ENCODE results near the gene ETV2. TPM values are rescaled to one million over a fixed set of nuclear protein-coding genes. Genes with fewer than 3 reads are reported as not detected.

The ETV2 gene
- total and polyA plus RNA-seq, 2 experiments from 2014 or later: 0.93 TPM; not detected in 1

DNA sequence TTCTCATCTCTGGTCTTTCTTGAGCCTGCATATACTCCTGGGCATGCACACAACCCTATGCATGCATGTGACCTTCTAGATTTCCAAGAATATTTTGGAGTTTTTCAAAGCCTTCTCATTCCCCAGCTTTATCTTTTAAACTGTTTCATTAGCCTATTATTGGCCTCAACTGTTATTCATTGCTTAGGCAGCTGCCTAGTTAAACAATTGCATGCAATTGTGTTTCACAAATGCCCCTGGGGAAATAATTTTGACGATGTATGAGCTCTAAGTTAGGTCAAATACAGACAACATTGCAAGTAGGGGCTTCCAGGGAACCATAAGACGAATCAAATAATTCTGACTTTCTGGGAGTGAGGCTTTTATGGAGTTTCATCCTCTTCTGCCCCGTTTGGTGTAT is 22.4 kb downstream of the ETV2 start:
- TF ChIP-seq EZH2phosphoT487 (IDR thresholded peaks at IDR 0.05; ENCODE audit: insufficient read depth, low read depth): no peak
- TF ChIP-seq EZH2 (IDR thresholded peaks at IDR 0.05; ENCODE audit: insufficient read depth, poor library complexity, severe bottlenecking): no peak
- DNase-seq: no peak
- in situ Hi-C loops (cut with MboI): no loop called here

DNA sequence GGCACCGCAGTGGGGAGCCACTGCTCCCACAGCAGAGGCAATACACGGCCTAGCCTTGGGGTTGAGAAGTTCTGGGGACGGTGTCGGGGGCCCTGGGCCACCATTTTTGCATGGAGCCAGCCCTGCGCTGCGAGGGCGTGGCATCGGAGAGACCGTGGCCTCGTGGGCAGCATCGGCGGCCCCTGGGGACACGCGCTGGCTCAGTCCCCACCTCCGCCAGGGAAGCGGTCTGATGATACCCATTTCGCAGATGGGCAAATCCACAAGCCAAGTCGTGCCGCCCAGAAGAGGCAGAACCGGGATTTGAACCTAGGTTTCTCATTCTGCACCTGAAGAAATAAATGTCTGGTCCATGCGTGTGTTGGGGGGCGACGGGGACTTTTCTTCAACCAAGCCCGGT is 23.6 kb downstream of the ETV2 start:
- Histone ChIP-seq H3K36me3 (ENCODE audit: low read depth) (no peaks in the 10 kb centered on the region), H2AFZ (no peak overlapping the region), H3K4me3 (no peak overlapping the region), H4K20me1 (ENCODE audit: insufficient read depth) (no peaks in the 10 kb centered on the region), H3K27ac (no peak overlapping the region), H3F3A (ENCODE audit: insufficient read depth) (peaks cover 14% of the 10 kb centered on the region), H3K27me3 (replicated peaks; ENCODE audit: insufficient read depth) (0 out of 2 replicates have a peak, but pooled peaks cover 8% of the 10 kb centered on the region), H3K9ac (no peak overlapping the region), H3K79me2 (ENCODE audit: insufficient read depth) (no peaks in the 10 kb centered on the region), H3K4me1 (ENCODE audit: insufficient read depth) (no peaks in the 10 kb centered on the region), H3K4me2 (ENCODE audit: unreplicated experiment) (no peak overlapping the region), H3K9me3 (ENCODE audit: low read depth) (no peaks in the 10 kb centered on the region), H3K9me2 (ENCODE audit: insufficient read depth) (no peaks in the 10 kb centered on the region)
- no peak for TF ChIP-seq EZH2phosphoT487 (IDR thresholded peaks at IDR 0.05; ENCODE audit: insufficient read depth, low read depth)
- no peak for TF ChIP-seq EZH2 (IDR thresholded peaks at IDR 0.05; ENCODE audit: insufficient read depth, poor library complexity, severe bottlenecking)
- no peak for DNase-seq
- in situ Hi-C loops (cut with MboI): no loop called here
- 78 to 79% methylated on average over 23 to 24 of the region's 24 CpGs for WGBS, 2 experiments (ENCODE audit: low coverage in 1 of 2, low lambda C conversion rate in 2 of 2, missing lambda C conversion rate in 2 of 2)

More for the DNA sequence above, 22.4 kb downstream of the ETV2 start:
- WGBS, 2 experiments (ENCODE audit: low coverage in 1 of 2, low lambda C conversion rate in 2 of 2, missing lambda C conversion rate in 2 of 2): 59 to 63% methylated on average over 3 of the region's 3 CpGs
- 0 out of 2 replicates have a peak, but pooled peaks cover 4% of the 10 kb centered on the region for H3K27me3 ChIP-seq (replicated peaks; ENCODE audit: insufficient read depth)
- H3K36me3 ChIP-seq (ENCODE audit: low read depth): no peaks in the 10 kb centered on the region; the same call in 1 of the 2 replicates
- H4K20me1 ChIP-seq (ENCODE audit: insufficient read depth): no peaks in the 10 kb centered on the region
- H3K27ac ChIP-seq: no peak overlapping the region
- H2AFZ ChIP-seq: no peak overlapping the region
- no peaks in the 10 kb centered on the region for H3K9me2 ChIP-seq (ENCODE audit: insufficient read depth)
- H3K4me3 ChIP-seq: no peak overlapping the region
- no peaks in the 10 kb centered on the region for H3K79me2 ChIP-seq (ENCODE audit: insufficient read depth)
- peaks cover 16% of the 10 kb centered on the region for H3F3A ChIP-seq (ENCODE audit: insufficient read depth)
- no peak overlapping the region for H3K4me2 ChIP-seq (ENCODE audit: unreplicated experiment)
- H3K9ac ChIP-seq: no peak overlapping the region
- H3K4me1 ChIP-seq (ENCODE audit: insufficient read depth): no peaks in the 10 kb centered on the region
- H3K9me3 ChIP-seq (ENCODE audit: low read depth): no peaks in the 10 kb centered on the region

DNA sequence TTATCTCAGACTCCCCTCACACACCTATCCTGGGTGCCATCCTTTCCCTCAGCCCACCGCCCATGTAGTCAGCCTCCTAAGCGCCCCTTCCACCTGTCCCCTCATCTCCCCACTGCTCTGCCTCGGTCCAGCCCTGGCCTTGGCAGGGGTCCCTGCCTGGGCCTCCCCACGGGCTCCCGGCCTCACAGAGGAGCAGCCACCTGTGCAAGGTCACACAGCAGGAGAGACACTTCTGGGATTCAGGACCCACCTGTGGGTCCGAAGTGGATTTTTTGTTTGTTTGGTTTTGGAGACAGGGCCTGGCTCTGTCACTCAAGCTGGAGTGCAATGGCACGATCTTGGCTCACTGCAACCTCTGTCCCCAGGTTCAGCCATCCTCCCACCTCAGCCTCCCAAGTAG is 24.1 kb downstream of the ETV2 start:
- Histone ChIP-seq H2AFZ (no peak overlapping the region), H3K79me2 (ENCODE audit: insufficient read depth) (no peaks in the 10 kb centered on the region), H3K9me3 (ENCODE audit: low read depth) (no peaks in the 10 kb centered on the region), H3K36me3 (ENCODE audit: low read depth) (no peaks in the 10 kb centered on the region), H3K9ac (no peak overlapping the region), H3K27ac (no peak overlapping the region), H3K9me2 (ENCODE audit: insufficient read depth) (no peaks in the 10 kb centered on the region), H3K27me3 (replicated peaks; ENCODE audit: insufficient read depth) (0 out of 2 replicates have a peak, but pooled peaks cover 8% of the 10 kb centered on the region), H3K4me2 (ENCODE audit: unreplicated experiment) (no peak overlapping the region), H3F3A (ENCODE audit: insufficient read depth) (peaks cover 9% of the 10 kb centered on the region; the same call in 1 of the 2 replicates), H4K20me1 (ENCODE audit: insufficient read depth) (no peaks in the 10 kb centered on the region), H3K4me1 (ENCODE audit: insufficient read depth) (no peaks in the 10 kb centered on the region), H3K4me3 (no peak overlapping the region)
- DNase-seq: no peak
- 52 to 54% methylated on average over 7 of the region's 7 CpGs for WGBS, 2 experiments (ENCODE audit: low coverage in 1 of 2, low lambda C conversion rate in 2 of 2, missing lambda C conversion rate in 2 of 2)
- TF ChIP-seq EZH2 (IDR thresholded peaks at IDR 0.05; ENCODE audit: insufficient read depth, poor library complexity, severe bottlenecking): no peak
- TF ChIP-seq EZH2phosphoT487 (IDR thresholded peaks at IDR 0.05; ENCODE audit: insufficient read depth, low read depth): no peak
- in situ Hi-C loops (cut with MboI): no loop called here

- Histone ChIP-seq H3K9me3 (ENCODE audit: low read depth) (no peaks in the 10 kb centered on the region), H3K4me3 (no peak within 1 kb of the TSS), H3K27ac (no peak within 1 kb of the TSS), H3K27me3 (replicated peaks; ENCODE audit: insufficient read depth) (peaks cover 8% of the 10 kb centered on the region; the same call in 1 of the 2 replicates), H3K4me1 (ENCODE audit: insufficient read depth) (no peaks in the 10 kb centered on the region), H3F3A (ENCODE audit: insufficient read depth) (0 out of 2 replicates have a peak, but pooled peaks cover 1% of the 10 kb centered on the region), H4K20me1 (ENCODE audit: insufficient read depth) (no peaks in the 10 kb centered on the region), H3K36me3 (ENCODE audit: low read depth) (no peaks in the 10 kb centered on the region), H3K79me2 (ENCODE audit: insufficient read depth) (no peaks in the 10 kb centered on the region), H3K9ac (no peak within 1 kb of the TSS), H2AFZ (no peak within 1 kb of the TSS), H3K4me2 (ENCODE audit: unreplicated experiment) (no peak within 1 kb of the TSS), H3K9me2 (ENCODE audit: insufficient read depth) (no peaks in the 10 kb centered on the region)
- no peak for DNase-seq
- in situ Hi-C loops (cut with MboI): no loop called here
- WGBS, 2 experiments (ENCODE audit: low coverage in 1 of 2, low lambda C conversion rate in 2 of 2, missing lambda C conversion rate in 2 of 2): 59 to 60% methylated on average over 15 to 16 of the region's 16 CpGs
- TF ChIP-seq EZH2 (IDR thresholded peaks at IDR 0.05; ENCODE audit: insufficient read depth, poor library complexity, severe bottlenecking): no peak
- no peak for TF ChIP-seq EZH2phosphoT487 (IDR thresholded peaks at IDR 0.05; ENCODE audit: insufficient read depth, low read depth)
Observed at GRCh38 chr19:35666251-35666913, 24.8 kb downstream of the ETV2 start, which contains the start of gene UPK1A. Gene UPK1A (plus strand): TSS chr19:35666517. CDS start chr19:35666813, 296 bp downstream.

All from GM23248 (cell line).